ENCODE results near the gene PTGS2.
"Not testable (repeated sequence)": the region's sequence is repeated elsewhere in the genome, so short reads cannot be mapped to it uniquely, and the experiment has no call there.

PTGS2 gene

GRCh38 chr1:186670297-186671135 lies 9.7 kb downstream of the PTGS2 start:
- in situ Hi-C loops (cut with HindIII; ENCODE audit: low sequenced_read_pairs), result no loop called here

GRCh38 chr1:186669784-186670183 lies 10.4 kb downstream of the PTGS2 start:
- in situ Hi-C loops (cut with HindIII; ENCODE audit: low sequenced_read_pairs), result not testable (repeated sequence)

- in situ Hi-C loops (cut with HindIII; ENCODE audit: low sequenced_read_pairs), result not testable (repeated sequence)
Measured at GRCh38 chr1:186664217-186664616, 16.0 kb downstream of the PTGS2 start.

- in situ Hi-C loops (cut with HindIII; ENCODE audit: low sequenced_read_pairs), result no loop called here
Measured at GRCh38 chr1:186662752-186663151, 17.5 kb downstream of the PTGS2 start.

GRCh38 chr1:186659890-186660341 lies 20.3 kb downstream of the PTGS2 start:
- in situ Hi-C loops (cut with HindIII; ENCODE audit: low sequenced_read_pairs), result no loop called here

GRCh38 chr1:186658999-186659398 lies 21.2 kb downstream of the PTGS2 start:
- in situ Hi-C loops (cut with HindIII; ENCODE audit: low sequenced_read_pairs), result no loop called here

GRCh38 chr1:186657481-186657880 lies 22.7 kb downstream of the PTGS2 start:
- in situ Hi-C loops (cut with HindIII; ENCODE audit: low sequenced_read_pairs), result no loop called here

- in situ Hi-C loops (cut with HindIII; ENCODE audit: low sequenced_read_pairs), result no loop called here
Measured at GRCh38 chr1:186655876-186656275, 24.3 kb downstream of the PTGS2 start.

- in situ Hi-C loops (cut with HindIII; ENCODE audit: low sequenced_read_pairs), result no loop called here
Measured at GRCh38 chr1:186654741-186655140, 25.5 kb downstream of the PTGS2 start.

GRCh38 chr1:186653312-186653711 lies 26.9 kb downstream of the PTGS2 start:
- in situ Hi-C loops (cut with HindIII; ENCODE audit: low sequenced_read_pairs), result no loop called here

- in situ Hi-C loops (cut with HindIII; ENCODE audit: low sequenced_read_pairs), result no loop called here
Measured at GRCh38 chr1:186648613-186649012, 31.6 kb downstream of the PTGS2 start.

- in situ Hi-C loops (cut with HindIII; ENCODE audit: low sequenced_read_pairs), result not testable (repeated sequence)
Measured at GRCh38 chr1:186647985-186648384, 32.2 kb downstream of the PTGS2 start.

GRCh38 chr1:186643614-186644013 lies 36.6 kb downstream of the PTGS2 start:
- in situ Hi-C loops (cut with HindIII; ENCODE audit: low sequenced_read_pairs), result no loop called here

- in situ Hi-C loops (cut with HindIII; ENCODE audit: low sequenced_read_pairs), result not testable (repeated sequence)
Measured at GRCh38 chr1:186637567-186637966, 42.7 kb downstream of the PTGS2 start.

GRCh38 chr1:186636786-186637185 lies 43.4 kb downstream of the PTGS2 start:
- in situ Hi-C loops (cut with HindIII; ENCODE audit: low sequenced_read_pairs), result no loop called here

GRCh38 chr1:186634511-186634910 lies 45.7 kb downstream of the PTGS2 start:
- in situ Hi-C loops (cut with HindIII; ENCODE audit: low sequenced_read_pairs), result no loop called here

- in situ Hi-C loops (cut with HindIII; ENCODE audit: low sequenced_read_pairs), result no loop called here
Measured at GRCh38 chr1:186633116-186633515, 47.1 kb downstream of the PTGS2 start.

- in situ Hi-C loops (cut with HindIII; ENCODE audit: low sequenced_read_pairs), result no loop called here
Measured at GRCh38 chr1:186629341-186629740, 50.9 kb downstream of the PTGS2 start.

- in situ Hi-C loops (cut with HindIII; ENCODE audit: low sequenced_read_pairs), result no loop called here
Measured at GRCh38 chr1:186628910-186629309, 51.3 kb downstream of the PTGS2 start.

- in situ Hi-C loops (cut with HindIII; ENCODE audit: low sequenced_read_pairs), result no loop called here
Measured at GRCh38 chr1:186627019-186627418, 53.2 kb downstream of the PTGS2 start.

- in situ Hi-C loops (cut with HindIII; ENCODE audit: low sequenced_read_pairs), result no loop called here
Measured at GRCh38 chr1:186626356-186626932, 53.8 kb downstream of the PTGS2 start.

GRCh38 chr1:186623551-186623950 lies 56.7 kb downstream of the PTGS2 start:
- in situ Hi-C loops (cut with HindIII; ENCODE audit: low sequenced_read_pairs), result no loop called here

Measured in endothelial cell of hepatic sinusoid (primary cell).